GM21528 (cell line): Measurements from ENCODE around the gene MYBPC1.
"Not testable (repeated sequence)": the region's sequence is repeated elsewhere in the genome, so short reads cannot be mapped to it uniquely, and the experiment has no call there.

ENCODE experiments used
- ATAC-seq: cut with Tn5 transposase; IDR thresholded peaks from one replicate; pipeline ENCODE4 v1.9.1; 2021; ENCODE audit warnings: mild to moderate bottlenecking, moderate library complexity; ENCODE audit not compliant: unreplicated experiment, low FRiP score

The MYBPC1 gene

GRCh38 chr12:101720118-101720517 is 125.3 kb downstream of the MYBPC1 start:
- ATAC-seq = no peak

GRCh38 chr12:101722392-101722791 is 127.6 kb downstream of the MYBPC1 start:
- ATAC-seq = no peak

GRCh38 chr12:101727098-101727497 is 132.3 kb downstream of the MYBPC1 start:
- no peak for ATAC-seq

GRCh38 chr12:101729842-101730241 is 135.1 kb downstream of the MYBPC1 start:
- no peak for ATAC-seq

GRCh38 chr12:101732318-101732717 is 137.5 kb downstream of the MYBPC1 start:
- ATAC-seq = no peak

- no peak for ATAC-seq
Observed at GRCh38 chr12:101733166-101733565, 138.4 kb downstream of the MYBPC1 start.

GRCh38 chr12:101734482-101734881 is 139.7 kb downstream of the MYBPC1 start:
- ATAC-seq = not testable (repeated sequence)
